ES-I3 (cell line): ENCODE results near the gene TMEM154.

Source experiments
- H3K36me3 ChIP-seq: 2 replicates; pipeline ENCODE4 v1.6.1; 2013; ENCODE audit warnings: mild to moderate bottlenecking, low read length, control low read depth, moderate library complexity; ENCODE audit not compliant: insufficient read depth
- H3K4me1 ChIP-seq: 2 replicates; pipeline ENCODE4 v1.6.1; 2013; ENCODE audit warnings: mild to moderate bottlenecking, control low read depth, low read length; ENCODE audit not compliant: insufficient read depth
- H3K9ac ChIP-seq: 2 replicates; pipeline ENCODE4 v1.6.1; 2013; ENCODE audit warnings: low read depth, mild to moderate bottlenecking, low read length, moderate library complexity
- H3K9me3 ChIP-seq: 2 replicates; pipeline ENCODE4 v1.6.1; 2013; ENCODE audit warnings: mild to moderate bottlenecking, low read length, moderate library complexity; ENCODE audit not compliant: control insufficient read depth, insufficient read depth

TMEM154 gene

DNA sequence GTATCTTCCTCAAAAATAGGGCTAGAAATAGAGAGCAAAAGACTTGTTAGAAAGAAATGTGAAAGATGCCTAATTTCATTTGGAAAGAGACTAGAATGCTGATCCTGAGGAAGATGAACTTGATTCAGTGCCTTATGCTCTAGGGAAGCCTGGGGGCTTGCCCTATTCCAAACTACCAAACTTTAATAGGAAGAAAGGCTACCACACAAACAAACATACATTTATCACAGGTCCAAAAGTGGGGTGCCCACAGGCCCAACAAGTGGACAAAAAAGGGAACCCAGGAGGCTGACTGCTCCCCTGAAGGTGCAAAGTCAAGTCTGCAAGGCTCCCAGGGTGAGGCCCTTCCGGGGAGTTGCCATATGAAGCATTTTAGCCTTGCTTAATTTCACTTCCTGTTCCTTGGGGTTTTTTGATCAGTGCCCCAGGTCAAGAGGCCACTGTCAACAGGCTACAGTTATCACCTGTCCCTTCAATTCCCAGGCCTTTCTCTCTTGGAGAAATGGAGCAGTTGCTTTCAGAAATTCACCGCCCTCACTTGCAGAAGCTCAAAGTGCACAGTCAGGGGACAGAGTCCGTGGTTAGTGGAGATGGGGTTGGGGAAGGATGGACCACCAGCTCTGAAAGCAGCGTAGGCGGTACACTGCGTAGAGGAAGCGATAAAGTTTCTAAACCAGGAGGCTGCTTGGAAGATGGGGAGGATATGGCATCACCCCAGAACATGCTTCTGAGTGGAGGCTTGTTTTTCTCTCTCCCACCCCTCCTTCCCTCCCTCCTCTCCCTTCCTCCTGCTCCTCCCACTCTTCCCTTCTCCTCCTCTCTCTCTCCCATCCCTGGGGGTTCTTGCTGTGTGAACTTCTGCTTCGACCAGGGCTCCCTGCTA lies 36.4 kb downstream of the TMEM154 start:
- Histone ChIP-seq H3K4me1 (peaks cover 19% of the 10 kb centered on the region), H3K9ac (no peak overlapping the region), H3K36me3 (no peaks in the 10 kb centered on the region), H3K9me3 (no peaks in the 10 kb centered on the region)

DNA sequence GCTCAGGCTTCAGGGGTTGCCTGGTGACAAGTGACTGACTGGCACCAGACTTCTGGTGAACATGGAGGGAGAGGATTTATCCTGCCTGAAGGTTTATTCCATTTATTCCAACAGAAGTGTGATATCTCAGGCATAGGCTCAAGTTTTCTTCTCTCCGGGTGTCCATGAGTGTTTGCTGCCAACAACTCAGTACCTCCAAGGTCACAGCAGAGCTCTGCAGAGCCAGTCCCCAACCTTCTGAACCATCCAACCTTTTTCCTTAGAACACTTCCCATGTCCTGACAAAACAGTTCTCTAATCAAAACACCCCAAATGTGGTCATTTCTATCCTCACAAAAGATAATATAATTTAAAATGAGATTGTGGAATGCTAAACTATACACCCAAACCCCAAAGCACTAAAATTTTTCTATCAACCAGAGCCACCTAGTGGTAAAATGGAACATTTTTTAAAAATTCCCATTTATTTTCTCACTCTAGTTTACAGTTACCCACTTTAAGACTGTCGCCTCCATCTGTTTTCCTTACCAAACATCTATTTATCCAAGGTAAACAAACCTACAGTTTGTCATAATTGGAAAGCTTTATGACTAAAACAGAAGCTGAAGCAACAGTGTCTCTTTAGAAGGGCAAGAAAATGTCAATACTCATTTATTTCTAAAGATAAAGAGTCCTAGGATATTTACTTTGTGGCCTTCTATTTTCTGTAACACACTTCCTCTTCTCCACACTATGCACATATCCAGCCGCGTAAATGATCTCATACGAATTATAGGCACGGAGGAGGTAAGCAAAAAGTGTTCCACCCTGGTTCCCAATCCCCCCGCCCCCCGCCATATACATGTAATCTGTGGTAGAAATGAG lies 39.5 kb downstream of the TMEM154 start:
- H3K9me3 ChIP-seq: no peaks in the 10 kb centered on the region
- H3K4me1 ChIP-seq: peaks cover 19% of the 10 kb centered on the region
- no peak overlapping the region; the same call in 1 of the 2 replicates for H3K9ac ChIP-seq
- H3K36me3 ChIP-seq: no peaks in the 10 kb centered on the region

DNA sequence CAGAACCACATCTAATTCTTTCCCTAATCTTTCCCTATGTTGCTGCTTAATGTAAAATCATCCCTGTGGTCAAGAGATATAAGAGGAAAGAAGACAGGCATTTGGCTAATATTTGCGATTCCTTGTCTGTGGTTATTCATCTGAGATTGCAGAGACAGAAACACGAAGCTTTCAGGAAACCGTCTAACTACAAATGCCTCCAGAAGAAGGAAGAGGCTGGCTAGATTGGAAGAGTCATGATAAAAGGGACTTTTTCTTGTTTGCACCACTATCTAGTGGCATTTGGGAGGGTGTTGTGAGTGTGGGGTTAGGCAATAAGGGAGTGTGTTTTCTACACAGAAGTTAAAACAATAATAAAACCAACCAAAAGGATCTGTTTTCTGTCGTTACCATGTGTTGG lies 43.9 kb downstream of the TMEM154 start:
- Histone ChIP-seq H3K9me3 (no peaks in the 10 kb centered on the region), H3K9ac (no peak overlapping the region), H3K4me1 (peaks cover 25% of the 10 kb centered on the region), H3K36me3 (no peaks in the 10 kb centered on the region)

DNA sequence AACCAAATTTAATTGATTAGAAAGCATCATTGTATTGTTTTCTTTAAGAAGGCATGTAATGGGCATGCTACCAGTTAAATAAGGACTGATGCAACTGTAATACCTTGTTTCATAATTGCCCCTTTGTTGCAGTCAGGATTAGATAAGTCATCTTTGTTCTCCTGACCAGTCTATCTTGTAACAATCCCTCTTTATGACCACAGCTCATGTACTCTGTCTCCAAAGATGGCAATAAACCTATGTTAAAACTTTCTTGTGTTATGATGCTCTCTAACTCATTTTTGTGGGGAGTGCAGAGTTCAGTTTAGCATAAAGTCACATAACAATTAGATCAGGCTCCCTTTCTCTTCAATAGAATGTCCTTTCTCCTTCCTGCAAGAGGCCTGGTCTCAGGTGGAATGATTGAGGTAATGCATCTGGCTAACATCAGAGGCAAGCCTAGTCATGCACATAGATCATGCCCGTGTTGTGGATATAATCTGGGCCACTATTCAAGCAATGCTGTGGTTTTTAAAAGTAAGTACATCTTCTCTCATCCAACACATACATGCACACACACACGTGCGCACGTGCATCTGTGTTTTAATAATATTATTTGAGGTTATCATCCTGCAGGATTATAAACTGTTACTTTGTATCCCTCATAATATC lies 45.6 kb downstream of the TMEM154 start:
- Histone ChIP-seq H3K36me3 (no peaks in the 10 kb centered on the region), H3K4me1 (peaks cover 22% of the 10 kb centered on the region), H3K9ac (no peak overlapping the region; the same call in 1 of the 2 replicates), H3K9me3 (no peaks in the 10 kb centered on the region)

DNA sequence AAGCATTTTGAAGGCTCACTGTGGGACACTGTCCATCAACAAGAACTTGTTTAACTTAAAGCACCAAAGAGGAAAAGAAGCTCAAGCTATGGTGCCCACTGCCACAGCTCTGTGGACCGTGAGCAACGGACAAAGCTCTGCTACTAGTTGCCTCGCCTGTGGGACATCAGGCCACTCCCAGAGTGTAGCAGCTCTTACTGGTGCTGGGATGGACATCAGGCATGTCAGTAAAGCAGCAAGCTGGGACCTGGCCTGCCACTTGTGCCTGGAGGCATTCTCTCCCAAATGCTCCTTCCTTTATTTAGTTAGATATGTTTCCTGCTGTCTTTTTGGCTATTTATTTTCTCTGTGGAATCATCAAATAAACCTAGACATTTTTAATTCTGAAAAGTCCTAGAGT lies 46.7 kb downstream of the TMEM154 start:
- H3K9ac ChIP-seq: no peak overlapping the region
- no peaks in the 10 kb centered on the region for H3K36me3 ChIP-seq
- H3K9me3 ChIP-seq: no peaks in the 10 kb centered on the region
- H3K4me1 ChIP-seq: peaks cover 22% of the 10 kb centered on the region

DNA sequence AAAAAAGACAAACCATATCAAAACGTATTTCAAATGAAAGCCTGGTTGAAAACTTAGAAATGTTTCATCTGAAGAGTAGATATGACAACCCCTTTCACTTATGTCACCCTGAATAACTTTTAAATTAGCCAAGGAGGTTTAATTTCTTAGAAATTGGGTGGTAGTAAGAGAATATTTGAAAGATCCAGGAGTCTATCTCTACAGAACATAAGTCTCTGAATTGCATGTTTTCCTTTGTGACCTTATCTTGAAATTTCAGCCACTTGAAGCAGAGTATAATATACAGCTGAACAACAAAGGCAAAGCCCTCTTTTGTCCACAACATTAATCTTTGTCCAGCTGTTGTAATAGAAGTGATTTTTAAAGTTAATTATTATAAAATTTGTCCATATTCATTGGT lies 49.5 kb downstream of the TMEM154 start:
- no peaks in the 10 kb centered on the region for H3K9me3 ChIP-seq
- no peak overlapping the region for H3K9ac ChIP-seq
- H3K4me1 ChIP-seq: peaks cover 22% of the 10 kb centered on the region
- no peaks in the 10 kb centered on the region for H3K36me3 ChIP-seq

DNA sequence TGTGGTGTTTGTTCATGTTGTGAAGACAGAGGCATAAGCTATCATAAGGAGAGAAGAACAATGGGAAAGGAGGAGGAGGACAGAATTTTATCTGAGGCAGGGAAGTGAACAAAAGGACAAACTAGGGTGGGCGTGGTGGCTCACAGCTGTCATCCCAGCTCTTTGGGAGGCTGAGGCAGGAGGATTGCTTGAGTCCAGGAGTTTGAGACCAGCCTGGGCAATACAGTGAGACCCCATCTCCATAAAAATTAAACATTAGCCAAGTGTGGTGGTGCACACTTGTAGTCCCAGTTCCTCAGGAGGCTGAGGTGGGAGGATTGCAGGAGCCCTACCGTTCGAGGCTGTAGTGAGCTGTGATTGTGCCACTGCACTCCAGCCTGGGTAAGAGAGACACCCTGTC lies 49.9 kb downstream of the TMEM154 start:
- no peaks in the 10 kb centered on the region for H3K36me3 ChIP-seq
- peaks cover 18% of the 10 kb centered on the region for H3K4me1 ChIP-seq
- no peak overlapping the region for H3K9ac ChIP-seq
- no peaks in the 10 kb centered on the region for H3K9me3 ChIP-seq

DNA sequence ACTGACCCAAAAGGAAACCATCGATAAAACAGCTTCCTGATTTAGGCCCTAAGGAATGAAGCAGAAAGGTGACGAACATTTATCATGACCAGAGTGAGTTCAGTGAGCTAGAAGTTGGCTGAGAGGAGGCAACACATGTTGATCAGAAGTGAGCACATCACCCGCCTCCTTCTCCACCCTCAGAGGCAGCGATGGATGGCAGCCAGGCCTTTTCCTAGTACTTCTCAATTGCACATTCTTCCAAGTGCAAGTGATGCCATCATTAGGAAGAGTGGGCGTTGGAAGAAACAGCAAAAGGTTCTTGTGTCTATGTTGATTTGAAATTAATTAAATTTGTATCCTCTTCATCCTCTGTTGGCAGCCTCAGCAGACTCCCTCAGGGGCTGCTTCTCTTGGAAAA lies 51.7 kb downstream of the TMEM154 start:
- Histone ChIP-seq H3K9me3 (no peaks in the 10 kb centered on the region), H3K4me1 (0 out of 2 replicates have a peak, but pooled peaks cover 2% of the 10 kb centered on the region), H3K9ac (no peak overlapping the region), H3K36me3 (no peaks in the 10 kb centered on the region)

DNA sequence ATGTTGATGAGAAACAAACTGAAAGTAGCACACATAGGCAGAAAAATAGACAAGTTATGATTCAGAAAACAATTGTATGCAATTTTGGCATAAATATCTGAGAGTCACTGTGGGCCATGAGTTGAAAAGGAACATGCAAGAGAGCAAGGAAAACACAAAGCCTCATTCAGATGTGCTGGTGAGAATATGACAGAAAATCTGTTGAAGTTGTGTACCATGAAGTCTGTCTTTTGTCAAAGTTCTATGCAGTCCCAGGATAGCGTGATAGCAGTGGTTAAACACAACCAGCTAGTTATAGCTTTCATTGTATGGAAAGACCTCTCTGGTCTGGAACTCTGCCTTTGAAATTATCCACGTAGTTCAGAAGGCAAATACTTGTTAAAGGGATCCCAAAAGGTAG lies 53.0 kb downstream of the TMEM154 start:
- H3K9me3 ChIP-seq: no peaks in the 10 kb centered on the region
- H3K9ac ChIP-seq: no peak overlapping the region
- no peaks in the 10 kb centered on the region for H3K4me1 ChIP-seq
- no peaks in the 10 kb centered on the region for H3K36me3 ChIP-seq

DNA sequence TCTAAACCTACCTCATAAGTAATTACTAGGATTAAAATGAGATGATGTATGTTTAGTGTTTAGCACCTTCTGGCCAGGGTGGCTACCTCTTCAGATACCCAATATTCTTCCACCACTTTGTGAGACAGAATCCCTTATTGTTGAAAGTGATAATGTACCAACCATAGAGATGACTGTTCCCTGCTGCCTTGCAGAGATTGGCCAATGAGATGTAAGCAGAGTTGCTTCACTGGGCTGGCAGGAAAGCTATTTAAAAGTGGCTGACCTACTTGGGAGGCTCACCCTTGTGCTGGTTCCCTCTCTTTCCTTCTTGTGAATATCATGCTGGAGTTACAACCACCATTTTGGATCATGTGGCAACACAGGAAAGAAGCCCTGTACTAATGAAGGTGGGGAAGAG lies 58.9 kb downstream of the TMEM154 start:
- H3K4me1 ChIP-seq: no peaks in the 10 kb centered on the region
- no peaks in the 10 kb centered on the region for H3K36me3 ChIP-seq
- H3K9ac ChIP-seq: no peak overlapping the region
- no peaks in the 10 kb centered on the region for H3K9me3 ChIP-seq

DNA sequence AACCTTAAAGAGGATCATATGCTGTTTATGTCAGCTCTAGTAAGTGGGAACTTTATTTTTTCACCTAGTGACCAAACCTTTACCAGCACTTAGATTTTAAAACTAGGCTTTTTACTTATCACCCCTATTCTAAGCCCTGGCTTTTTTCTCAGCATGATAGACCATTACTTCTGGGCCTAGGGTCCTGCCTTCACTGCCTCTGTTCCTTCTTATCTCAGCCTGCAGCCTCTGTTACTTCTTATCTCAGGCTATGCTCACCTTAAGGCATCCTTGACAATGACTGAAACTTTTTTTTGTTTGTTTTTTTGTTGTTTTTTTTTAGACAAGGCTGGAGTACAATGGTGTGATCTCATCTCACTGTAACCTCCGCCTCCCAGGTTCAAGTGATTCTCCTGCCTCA lies 59.6 kb downstream of the TMEM154 start:
- Histone ChIP-seq H3K36me3 (no peaks in the 10 kb centered on the region), H3K9me3 (no peaks in the 10 kb centered on the region), H3K4me1 (no peaks in the 10 kb centered on the region), H3K9ac (no peak overlapping the region)

DNA sequence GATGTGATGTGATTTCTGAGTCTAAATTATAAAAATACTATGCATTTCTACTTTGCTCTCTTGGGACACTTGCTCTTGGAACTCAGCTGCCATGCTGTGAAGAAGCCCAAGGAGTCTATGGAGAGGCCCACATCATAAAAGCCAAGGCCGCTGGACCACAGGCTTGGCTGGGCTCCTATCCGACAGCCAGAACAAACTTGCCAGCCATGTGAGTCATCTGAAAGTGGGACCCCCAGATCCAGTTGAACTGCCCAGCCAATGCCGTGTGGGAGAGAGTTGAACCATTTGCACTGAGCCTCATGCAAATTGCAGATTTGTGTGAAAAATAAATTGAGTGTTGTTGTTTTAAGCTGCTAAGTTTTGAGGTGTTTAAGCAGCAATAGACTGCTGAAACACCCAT lies 60.2 kb downstream of the TMEM154 start:
- Histone ChIP-seq H3K4me1 (peaks cover 2% of the 10 kb centered on the region; the same call in 1 of the 2 replicates), H3K36me3 (no peaks in the 10 kb centered on the region), H3K9ac (no peak overlapping the region), H3K9me3 (no peaks in the 10 kb centered on the region)

DNA sequence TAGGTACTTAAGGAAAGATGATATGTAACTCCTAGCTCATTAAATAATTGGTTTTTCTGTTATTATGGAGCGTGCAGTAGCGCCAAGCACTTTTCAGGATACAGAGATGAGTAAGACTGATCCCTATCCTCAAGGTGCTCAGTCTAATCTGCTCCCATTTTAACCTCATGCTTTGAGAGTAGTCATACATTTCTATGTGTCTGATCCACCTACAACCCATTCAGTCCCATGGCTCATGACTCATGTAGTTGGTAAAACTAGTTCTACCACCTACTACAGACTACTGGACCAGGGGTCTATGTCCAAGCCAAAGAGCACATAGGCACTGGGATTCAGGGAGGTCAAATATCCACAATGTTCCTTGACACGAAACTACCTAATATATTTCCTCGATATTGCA lies 60.8 kb downstream of the TMEM154 start:
- H3K4me1 ChIP-seq: peaks cover 7% of the 10 kb centered on the region; the same call in 1 of the 2 replicates
- H3K36me3 ChIP-seq: no peaks in the 10 kb centered on the region
- H3K9ac ChIP-seq: no peak overlapping the region
- H3K9me3 ChIP-seq: no peaks in the 10 kb centered on the region

DNA sequence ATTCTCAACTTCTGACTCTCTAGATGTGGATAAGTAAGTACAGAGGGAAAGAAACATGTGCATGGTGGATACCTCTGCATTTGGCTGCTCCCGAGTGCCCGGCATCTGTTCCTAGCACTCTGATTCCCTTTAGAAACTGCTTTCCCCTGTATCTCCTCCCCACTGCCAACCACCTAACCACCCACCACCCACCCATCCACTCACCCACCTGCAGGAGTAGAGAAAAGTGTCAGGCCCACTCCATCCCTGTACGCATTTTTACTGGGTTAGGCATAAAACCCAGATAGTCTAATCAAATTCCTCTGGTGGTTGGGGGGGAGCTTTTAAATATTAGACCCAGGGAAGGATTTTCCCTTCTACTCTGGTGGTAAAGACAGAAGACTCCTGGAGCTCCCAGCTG lies 63.0 kb downstream of the TMEM154 start:
- no peaks in the 10 kb centered on the region for H3K36me3 ChIP-seq
- no peak overlapping the region for H3K9ac ChIP-seq
- peaks cover 12% of the 10 kb centered on the region; the same call in 1 of the 2 replicates for H3K4me1 ChIP-seq
- H3K9me3 ChIP-seq: no peaks in the 10 kb centered on the region
